K562 (cell line): ENCODE results near the gene KCNJ15. TPM values are rescaled to one million over a fixed set of nuclear protein-coding genes. Genes with fewer than 3 reads are reported as not detected.

Source experiments
- ATAC-seq: fragments of 200-7000 bp; cut with Tn5 transposase; 3 replicates; pipeline ENCODE4 v1.9.1; 2020; ENCODE audit warnings: moderate library complexity
- BruUV-seq: library from RNA; stranded (reverse); fragments of 400-500 nt; replicated peaks from 2 replicates; lab custom pipeline; 2021; lab: Mats Ljungman, UMichigan
- CTCF ChIA-PET: fragments of 300-600 bp; formaldehyde crosslinking; extraction: SDS; loops from one replicate; lab custom pipeline; 2021; ENCODE audit warnings: low intra/inter-chr PET ratio; lab: Yijun Ruan, JAX
- POLR2A ChIA-PET: fragments of 300-600, 350-650 bp; sonication (Branson Sonifier 250); formaldehyde crosslinking; extraction: SDS; loops from one replicate; lab custom pipeline; 2021; ENCODE audit warnings: antibody characterized with exemption, inconsistent platforms; lab: Yijun Ruan, JAX
- DNase-seq, 4 experiments: peaks; one replicate each; pipeline versions ENCODE4 v3.0.0 to v3.0.0-alpha.2; 2011 to 2018; ENCODE audit warnings: low spot score in 3 of 4, mixed read lengths in 3 of 4; ENCODE audit errors: extremely low read depth in 1 of 4
- FAIRE-seq: peaks from 2 replicates; lab custom pipeline; 2011; peaks lifted over from hg19 to GRCh38; lab: Jason Lieb, UNC
- H2AFZ ChIP-seq: 2 replicates; pipeline ENCODE4 v1.6.0; 2011; ENCODE audit warnings: low read depth, low read length, control low read depth, inconsistent platforms
- H3K27ac ChIP-seq: fragments of 200-600 bp; 3 replicates; pipeline ENCODE4 v1.8.0; 2011; ENCODE audit warnings: low read depth, mild to moderate bottlenecking, control low read depth, inconsistent platforms, low read length, moderate library complexity, mixed read lengths; ENCODE audit errors: extremely low read depth
- H3K27me3 ChIP-seq, 2 experiments: fragments of 300-600 bp in 1 of 2; 2 replicates in 1 of 2; 3 replicates in 1 of 2; pipeline versions ENCODE4 v1.6.0 to v1.8.0; 2011; ENCODE audit warnings: inconsistent platforms in 2 of 2, low read length in 2 of 2, mild to moderate bottlenecking in 1 of 2, mixed read lengths in 1 of 2, moderate library complexity in 1 of 2; ENCODE audit not compliant: control insufficient read depth in 2 of 2, insufficient read depth in 2 of 2
- H3K36me3 ChIP-seq: fragments of 300-600 bp; 3 replicates; pipeline ENCODE4 v1.8.0; 2011; ENCODE audit warnings: mild to moderate bottlenecking, low read length, inconsistent platforms; ENCODE audit not compliant: control insufficient read depth, insufficient read depth
- H3K4me1 ChIP-seq, 2 experiments: fragments of 200-600 bp in 1 of 2; replicated peaks in 1 of 2; 2 replicates in 1 of 2; 3 replicates in 1 of 2; pipeline versions ENCODE4 v1.5.1 to v1.8.0; 2011; ENCODE audit warnings: inconsistent platforms in 2 of 2, low read length in 2 of 2, mild to moderate bottlenecking in 1 of 2, mixed read lengths in 1 of 2, moderate library complexity in 1 of 2; ENCODE audit not compliant: control insufficient read depth in 2 of 2, insufficient read depth in 2 of 2
- H3K4me2 ChIP-seq: 2 replicates; pipeline ENCODE4 v1.6.1; 2011; ENCODE audit warnings: low read length, control low read depth, inconsistent platforms, mixed read lengths; ENCODE audit not compliant: insufficient read depth
- H3K4me3 ChIP-seq: fragments of 200-600 bp; sonication (generic), shearing (Covaris generic); 2 replicates; pipeline ENCODE4 v1.5.1; 2016; ENCODE audit warnings: control low read depth, inconsistent platforms
- H3K79me2 ChIP-seq: fragments of 200-600 bp; 3 replicates; pipeline ENCODE4 v1.8.0; 2011; ENCODE audit warnings: low read length, inconsistent platforms; ENCODE audit not compliant: control insufficient read depth, insufficient read depth
- H3K9ac ChIP-seq, 2 experiments: 2 replicates each; pipeline versions ENCODE4 v1.6.0 to v1.6.1; 2011; ENCODE audit warnings: low read depth in 2 of 2, low read length in 2 of 2, control low read depth in 1 of 2, inconsistent platforms in 1 of 2, mild to moderate bottlenecking in 1 of 2, mixed read lengths in 1 of 2; ENCODE audit not compliant: insufficient read depth in 1 of 2
- H3K9me1 ChIP-seq: one replicate; pipeline ENCODE4 v1.6.0; 2011; ENCODE audit warnings: inconsistent platforms, mild to moderate bottlenecking, low read length, moderate library complexity; ENCODE audit not compliant: control insufficient read depth, insufficient read depth
- H3K9me3 ChIP-seq: replicated peaks from 2 replicates; pipeline ENCODE4 v1.5.1; 2011; ENCODE audit warnings: low read depth, low read length, inconsistent platforms; ENCODE audit not compliant: control insufficient read depth, insufficient read depth
- H4K20me1 ChIP-seq: replicated peaks from 2 replicates; pipeline ENCODE4 v1.6.1; 2011; ENCODE audit warnings: low read length, inconsistent platforms, mixed read lengths; ENCODE audit not compliant: control insufficient read depth, insufficient read depth
- ARHGAP35 ChIP-seq: fragments of 450-650 bp; IDR thresholded peaks from 2 replicates; pipeline ENCODE4 v1.6.1; 2018; ENCODE audit not compliant: partially characterized antibody
- CBFA2T3 ChIP-seq: fragments of 450-650 bp; IDR thresholded peaks from 2 replicates; pipeline ENCODE4 v1.6.1; 2017
- GATAD2A ChIP-seq: fragments of 450-650 bp; IDR thresholded peaks from 2 replicates; pipeline ENCODE4 v1.6.1; 2017
- MAX ChIP-seq: sonication (generic); formaldehyde crosslinking; IDR thresholded peaks from 2 replicates; pipeline ENCODE4 v1.9.0; 2022; ENCODE audit warnings: mild to moderate bottlenecking, missing genetic modification reagents
- RBM25 ChIP-seq: fragments of 200-400 bp; formaldehyde crosslinking; IDR thresholded peaks from 2 replicates; pipeline ENCODE4 v1.6.1; 2018; ENCODE audit warnings: low read length, low read depth, moderate library complexity; ENCODE audit not compliant: severe bottlenecking
- SFPQ ChIP-seq: fragments of 200-400 bp; formaldehyde crosslinking; IDR thresholded peaks from 2 replicates; pipeline ENCODE4 v1.6.1; 2017; ENCODE audit warnings: mild to moderate bottlenecking, low read depth, low read length, moderate library complexity
- TBP ChIP-seq: optimal IDR thresholded peaks from 2 replicates; pipeline ENCODE3; 2011; ENCODE audit warnings: low read depth, low read length, improper control_type of control experiment
- TSC22D4 ChIP-seq: fragments of 450-650 bp; IDR thresholded peaks from 2 replicates; pipeline ENCODE4 v1.6.1; 2016; ENCODE audit warnings: missing genetic modification characterization, missing biosample characterization, control low read depth
- ZNF277 ChIP-seq: fragments of 250-450 bp; sonication (Bioruptor Pico); IDR thresholded peaks from 2 replicates; pipeline ENCODE4 v1.8.0; 2022; ENCODE audit warnings: inconsistent platforms, mild to moderate bottlenecking, moderate library complexity, borderline replicate concordance
- ZNF764 ChIP-seq: fragments of 250-450 bp; sonication (Bioruptor Pico); IDR thresholded peaks from 2 replicates; pipeline ENCODE4 v1.4.0; 2020; ENCODE audit warnings: low read depth, mild to moderate bottlenecking, moderate library complexity
- WGBS: fragments of 100-300 bp; shearing (Covaris generic); methylation state at CpG from one replicate; pipeline ENCODE4 v1.1.6; 2016; ENCODE audit warnings: low coverage, mixed read lengths; ENCODE audit not compliant: insufficient coverage; ENCODE audit errors: missing lambda C conversion rate; 5-methylcytosine and 5-hydroxymethylcytosine counted together
- in situ Hi-C: fragments of 300-500 bp; cut with MboI; formaldehyde crosslinking; loops from 4 replicates; pipeline ENCODE4 v1.15.0; 2018; ENCODE audit warnings: inconsistent platforms, mixed read lengths
- intact Hi-C: fragments of 100-400 bp; cut with micrococcal nuclease; formaldehyde crosslinking; loops from 2 replicates; pipeline ENCODE4 v1.14.2; 2022
- polyA plus RNA-seq, 8 experiments: library from polyadenylated mRNA; depleted of rRNA in 4 of 8; stranded (reverse) in 5 of 8; unstranded in 3 of 8; fragments of >200 nt; fragmentation: Nextera tagmentation in 2 of 8; fragmentation: Illumina TruSeq in 1 of 8; extraction: Ambion mirVana in 2 of 8; extraction: Trizol in 1 of 8; gene quantifications; 2 replicates each; pipeline versions ENCODE4 v1.2.1 to v1.2.3, GENCODE V29; 2011 to 2014; ENCODE audit warnings: inconsistent platforms in 1 of 8, missing spikeins in 1 of 8
- total RNA-seq, 7 experiments: library from RNA; depleted of rRNA in 6 of 7; stranded (reverse); fragments of >200 nt in 6 of 7; fragmentation: Illumina TruSeq in 2 of 7; extraction: Trizol in 2 of 7; gene quantifications; 2 replicates each; pipeline versions ENCODE4 v1.2.1 to v1.2.3, GENCODE V29; 2011 to 2021; ENCODE audit warnings: low replicate concordance in 1 of 7
- TF ChIP-seq, protein P1 (sequence below): fragments of 450-650 bp; conservative IDR thresholded peaks from 2 replicates; pipeline ENCODE4 v1.6.1; 2016; ENCODE audit warnings: missing genetic modification characterization, low read depth, mild to moderate bottlenecking, missing compliant biosample characterization, moderate library complexity
- TF ChIP-seq, protein P2 (sequence below): sonication (generic); formaldehyde crosslinking; IDR thresholded peaks from 2 replicates; pipeline ENCODE4 v1.4.0; 2020; ENCODE audit warnings: mild to moderate bottlenecking, missing genetic modification reagents
- TF ChIP-seq, protein P3 (sequence below): fragments of 250-450 bp; sonication (Bioruptor Pico); IDR thresholded peaks from 2 replicates; pipeline ENCODE4 v1.4.0; 2020
- TF ChIP-seq, protein P4 (sequence below): fragments of 250-450 bp; sonication (Bioruptor Pico); IDR thresholded peaks from 2 replicates; pipeline ENCODE4 v1.8.0; 2022; ENCODE audit warnings: moderate library complexity, mild to moderate bottlenecking, inconsistent platforms

The KCNJ15 gene
- total and polyA plus RNA-seq, 9 of the 15 experiments (the other 6 are each of a cell fraction or from before 2014, with no cell fraction given), result 0.20 to 3.0 (median 0.72) TPM; not detected in 1

DNA sequence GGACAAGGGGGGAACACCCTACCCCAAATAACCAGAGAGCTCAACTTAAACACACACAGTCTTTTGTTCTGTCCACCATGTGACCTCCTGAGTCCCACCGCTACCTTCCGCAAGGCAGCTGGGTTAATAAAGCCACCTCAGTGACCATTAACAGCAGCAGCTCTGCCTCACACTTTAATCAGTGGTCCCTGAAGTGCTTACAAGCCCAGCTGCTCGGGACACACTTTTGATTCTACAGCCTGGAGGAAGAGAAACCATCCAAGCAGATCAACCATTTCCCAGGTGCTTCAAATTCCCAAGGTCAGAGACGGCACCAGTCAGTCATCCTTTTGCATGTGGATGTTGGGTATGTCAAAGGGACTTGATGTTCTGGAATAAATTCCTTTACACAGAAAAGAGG, 70.1 kb downstream of the KCNJ15 start:
- no peaks in the 10 kb centered on the region; the same call in 1 of the 2 replicates for H4K20me1 ChIP-seq
- H3K27me3 ChIP-seq, result peaks cover 2 to 5% of the 10 kb centered on the region in 2 experiments; a peak in 3 of 5 replicates
- no peak overlapping the region for H3K9ac ChIP-seq
- ATAC-seq, result no peak
- H3K36me3 ChIP-seq, result no peaks in the 10 kb centered on the region
- no peak overlapping the region for H3K27ac ChIP-seq
- WGBS, result 19% methylated on average over 4 of the region's 4 CpGs
- no peaks in the 10 kb centered on the region for H3K9me1 ChIP-seq
- H3K4me3 ChIP-seq, result no peak overlapping the region
- FAIRE-seq, result no peak
- no peak for TF ChIP-seq ZNF764 (CRISPR knock-in tag)
- no peak for TF ChIP-seq GATAD2A
- TF ChIP-seq SFPQ, result no peak
- TF ChIP-seq TSC22D4 (tag), result no peak
- TF ChIP-seq MAX (CRISPR knock-in tag), result no peak
- TF ChIP-seq, protein P1, sequence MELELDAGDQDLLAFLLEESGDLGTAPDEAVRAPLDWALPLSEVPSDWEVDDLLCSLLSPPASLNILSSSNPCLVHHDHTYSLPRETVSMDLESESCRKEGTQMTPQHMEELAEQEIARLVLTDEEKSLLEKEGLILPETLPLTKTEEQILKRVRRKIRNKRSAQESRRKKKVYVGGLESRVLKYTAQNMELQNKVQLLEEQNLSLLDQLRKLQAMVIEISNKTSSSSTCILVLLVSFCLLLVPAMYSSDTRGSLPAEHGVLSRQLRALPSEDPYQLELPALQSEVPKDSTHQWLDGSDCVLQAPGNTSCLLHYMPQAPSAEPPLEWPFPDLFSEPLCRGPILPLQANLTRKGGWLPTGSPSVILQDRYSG (tag), result no peak
- no peak for TF ChIP-seq CBFA2T3
- TF ChIP-seq, protein P2, sequence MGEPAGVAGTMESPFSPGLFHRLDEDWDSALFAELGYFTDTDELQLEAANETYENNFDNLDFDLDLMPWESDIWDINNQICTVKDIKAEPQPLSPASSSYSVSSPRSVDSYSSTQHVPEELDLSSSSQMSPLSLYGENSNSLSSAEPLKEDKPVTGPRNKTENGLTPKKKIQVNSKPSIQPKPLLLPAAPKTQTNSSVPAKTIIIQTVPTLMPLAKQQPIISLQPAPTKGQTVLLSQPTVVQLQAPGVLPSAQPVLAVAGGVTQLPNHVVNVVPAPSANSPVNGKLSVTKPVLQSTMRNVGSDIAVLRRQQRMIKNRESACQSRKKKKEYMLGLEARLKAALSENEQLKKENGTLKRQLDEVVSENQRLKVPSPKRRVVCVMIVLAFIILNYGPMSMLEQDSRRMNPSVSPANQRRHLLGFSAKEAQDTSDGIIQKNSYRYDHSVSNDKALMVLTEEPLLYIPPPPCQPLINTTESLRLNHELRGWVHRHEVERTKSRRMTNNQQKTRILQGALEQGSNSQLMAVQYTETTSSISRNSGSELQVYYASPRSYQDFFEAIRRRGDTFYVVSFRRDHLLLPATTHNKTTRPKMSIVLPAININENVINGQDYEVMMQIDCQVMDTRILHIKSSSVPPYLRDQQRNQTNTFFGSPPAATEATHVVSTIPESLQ (CRISPR knock-in tag), result no peak
- TF ChIP-seq, protein P3, sequence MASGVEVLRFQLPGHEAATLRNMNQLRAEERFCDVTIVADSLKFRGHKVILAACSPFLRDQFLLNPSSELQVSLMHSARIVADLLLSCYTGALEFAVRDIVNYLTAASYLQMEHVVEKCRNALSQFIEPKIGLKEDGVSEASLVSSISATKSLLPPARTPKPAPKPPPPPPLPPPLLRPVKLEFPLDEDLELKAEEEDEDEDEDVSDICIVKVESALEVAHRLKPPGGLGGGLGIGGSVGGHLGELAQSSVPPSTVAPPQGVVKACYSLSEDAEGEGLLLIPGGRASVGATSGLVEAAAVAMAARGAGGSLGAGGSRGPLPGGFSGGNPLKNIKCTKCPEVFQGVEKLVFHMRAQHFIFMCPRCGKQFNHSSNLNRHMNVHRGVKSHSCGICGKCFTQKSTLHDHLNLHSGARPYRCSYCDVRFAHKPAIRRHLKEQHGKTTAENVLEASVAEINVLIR (CRISPR knock-in tag), result no peak
- no peak for TF ChIP-seq RBM25
- TF ChIP-seq TBP, result no peak
- TF ChIP-seq ZNF277 (CRISPR knock-in tag), result no peak
- TF ChIP-seq ARHGAP35, result no peak
- TF ChIP-seq, protein P4, sequence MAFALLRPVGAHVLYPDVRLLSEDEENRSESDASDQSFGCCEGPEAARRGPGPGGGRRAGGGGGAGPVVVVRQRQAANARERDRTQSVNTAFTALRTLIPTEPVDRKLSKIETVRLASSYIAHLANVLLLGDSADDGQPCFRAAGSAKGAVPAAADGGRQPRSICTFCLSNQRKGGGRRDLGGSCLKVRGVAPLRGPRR (CRISPR knock-in tag), result no peak
- no peaks in the 10 kb centered on the region for H3K9me3 ChIP-seq
- ChIA-PET POLR2A (interaction anchor here (0.7 kb wide), 1 partner anchor 1203 kb away, joined by 3 read pairs; no protein-coding TSS in a partner anchor), CTCF (no interaction called here)
- in situ Hi-C loops, result no loop called here
- H3K4me2 ChIP-seq, result no peak overlapping the region
- no peaks in the 10 kb centered on the region for H3K79me2 ChIP-seq
- DNase-seq, result no peak
- intact Hi-C loops, result no loop called here
- no peaks in the 10 kb centered on the region; a peak in 1 of 5 replicates for H3K4me1 ChIP-seq
- H2AFZ ChIP-seq, result no peak overlapping the region
- no TSS peak for BruUV-seq
